Astrocyte (in vitro differentiated cells and primary cell): ENCODE results near the gene NR2C2AP. TPM values are rescaled to one million over a fixed set of nuclear protein-coding genes. Genes with fewer than 3 reads are reported as not detected.

Source experiments
- DNase-seq: peaks from one replicate; pipeline ENCODE4 v3.0.0-alpha.2; 2010; ENCODE audit warnings: low read depth
- FAIRE-seq: peaks from 2 replicates; lab custom pipeline; 2011; peaks lifted over from hg19 to GRCh38; lab: Jason Lieb, UNC
- H2AFZ ChIP-seq: 2 replicates; pipeline ENCODE4 v1.6.0; 2012; ENCODE audit warnings: low read depth, low read length, inconsistent platforms
- H3K27ac ChIP-seq: 2 replicates; pipeline ENCODE4 v1.5.1; 2011; ENCODE audit warnings: low read depth, low read length, inconsistent platforms
- H3K27me3 ChIP-seq: 2 replicates; pipeline ENCODE4 v1.6.0; 2011; ENCODE audit warnings: low read length, inconsistent platforms; ENCODE audit not compliant: insufficient read depth
- H3K36me3 ChIP-seq: 2 replicates; pipeline ENCODE4 v1.5.1; 2011; ENCODE audit warnings: low read length, inconsistent platforms; ENCODE audit not compliant: insufficient read depth
- H3K4me1 ChIP-seq: 2 replicates; pipeline ENCODE4 v1.5.1; 2011; ENCODE audit warnings: low read length, inconsistent platforms; ENCODE audit not compliant: insufficient read depth
- H3K4me2 ChIP-seq: 2 replicates; pipeline ENCODE4 v1.6.0; 2012; ENCODE audit warnings: low read length, inconsistent platforms
- H3K4me3 ChIP-seq: 2 replicates; pipeline ENCODE4 v1.5.1; 2011; ENCODE audit warnings: low read depth, mild to moderate bottlenecking, low read length, inconsistent platforms; ENCODE audit not compliant: insufficient read depth
- H3K79me2 ChIP-seq: 2 replicates; pipeline ENCODE4 v1.6.0; 2012; ENCODE audit warnings: mild to moderate bottlenecking, low read length, inconsistent platforms; ENCODE audit not compliant: insufficient read depth
- H3K9ac ChIP-seq: 2 replicates; pipeline ENCODE4 v1.6.0; 2012; ENCODE audit warnings: mild to moderate bottlenecking, low read length, inconsistent platforms
- H3K9me3 ChIP-seq: 2 replicates; pipeline ENCODE4 v1.5.1; 2012; ENCODE audit warnings: low read depth, mild to moderate bottlenecking, low read length, inconsistent platforms; ENCODE audit not compliant: insufficient read depth
- H4K20me1 ChIP-seq: 2 replicates; pipeline ENCODE4 v1.6.0; 2012; ENCODE audit warnings: low read length, inconsistent platforms; ENCODE audit not compliant: insufficient read depth
- H3K27ac Mint-ChIP-seq: one replicate; pipeline ENCODE4 v1.8.0; 2021; ENCODE audit warnings: mild to moderate bottlenecking, mixed read lengths; ENCODE audit not compliant: unreplicated experiment
- H3K27me3 Mint-ChIP-seq: one replicate; pipeline ENCODE4 v1.8.0; 2021; ENCODE audit warnings: low read depth, mixed read lengths; ENCODE audit not compliant: unreplicated experiment
- H3K36me3 Mint-ChIP-seq: one replicate; pipeline ENCODE4 v1.8.0; 2021; ENCODE audit warnings: low read depth, mixed read lengths; ENCODE audit not compliant: unreplicated experiment
- H3K4me1 Mint-ChIP-seq: one replicate; pipeline ENCODE4 v1.8.0; 2021; ENCODE audit warnings: low read depth, mixed read lengths; ENCODE audit not compliant: unreplicated experiment
- H3K4me3 Mint-ChIP-seq: one replicate; pipeline ENCODE4 v1.8.0; 2021; ENCODE audit warnings: mild to moderate bottlenecking, moderate library complexity, mixed read lengths; ENCODE audit not compliant: unreplicated experiment
- H3K9me3 Mint-ChIP-seq: one replicate; pipeline ENCODE4 v1.8.0; 2021; ENCODE audit warnings: mild to moderate bottlenecking, mixed read lengths; ENCODE audit not compliant: unreplicated experiment
- EZH2 ChIP-seq: IDR thresholded peaks from 2 replicates; pipeline ENCODE4 v1.6.1; 2012; ENCODE audit warnings: mild to moderate bottlenecking, low read length, inconsistent platforms; ENCODE audit not compliant: insufficient read depth
- total RNA-seq: library from RNA; stranded (reverse); gene quantifications from 2 replicates; pipeline ENCODE4 v1.2.1, GENCODE V29; 2021
- TF ChIP-seq, protein P1 (sequence below): IDR thresholded peaks from 2 replicates; pipeline ENCODE4 v1.5.1; 2011; ENCODE audit warnings: low read depth, mild to moderate bottlenecking, inconsistent platforms, low read length, moderate library complexity; ENCODE audit not compliant: insufficient read depth

Gene NR2C2AP
- total RNA-seq, 1 donor from 2014 or later: 5.1 TPM

DNA sequence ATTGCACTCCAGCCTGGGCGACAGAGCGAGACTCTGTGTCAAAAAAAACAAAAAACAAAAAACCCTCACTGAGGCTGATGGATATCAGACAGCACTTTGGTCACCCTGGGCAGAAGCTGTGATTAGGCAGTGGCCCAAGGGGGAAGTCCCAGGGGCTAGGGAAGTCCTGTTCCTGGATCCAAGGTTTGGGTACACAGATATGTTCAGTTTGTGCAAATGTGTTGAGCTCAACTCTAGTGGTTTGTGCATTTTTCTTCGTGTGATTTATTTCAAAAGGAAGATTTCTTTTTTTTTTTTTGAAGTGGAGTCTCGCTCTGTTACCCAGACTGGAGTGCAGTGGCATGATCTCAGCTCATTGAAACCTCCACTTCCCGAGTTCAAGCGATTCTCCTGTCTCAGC is 45.4 kb downstream of the NR2C2AP start:
- FAIRE-seq: no peak
- Mint-ChIP-seq H3K27me3 (peaks cover 24% of the 10 kb centered on the region), H3K4me3 (no peak overlapping the region), H3K9me3 (peaks cover 8% of the 10 kb centered on the region), H3K27ac (no peak overlapping the region), H3K4me1 (no peaks in the 10 kb centered on the region), H3K36me3 (peaks cover 11% of the 10 kb centered on the region)
- Histone ChIP-seq H3K9ac (no peak overlapping the region), H4K20me1 (peaks cover 3% of the 10 kb centered on the region), H3K4me1 (no peaks in the 10 kb centered on the region), H3K27ac (no peak overlapping the region), H3K4me2 (no peak overlapping the region), H3K36me3 (no peaks in the 10 kb centered on the region), H3K4me3 (no peak overlapping the region), H2AFZ (no peak overlapping the region), H3K79me2 (no peaks in the 10 kb centered on the region), H3K9me3 (no peaks in the 10 kb centered on the region), H3K27me3 (no peaks in the 10 kb centered on the region)
- TF ChIP-seq, protein P1, sequence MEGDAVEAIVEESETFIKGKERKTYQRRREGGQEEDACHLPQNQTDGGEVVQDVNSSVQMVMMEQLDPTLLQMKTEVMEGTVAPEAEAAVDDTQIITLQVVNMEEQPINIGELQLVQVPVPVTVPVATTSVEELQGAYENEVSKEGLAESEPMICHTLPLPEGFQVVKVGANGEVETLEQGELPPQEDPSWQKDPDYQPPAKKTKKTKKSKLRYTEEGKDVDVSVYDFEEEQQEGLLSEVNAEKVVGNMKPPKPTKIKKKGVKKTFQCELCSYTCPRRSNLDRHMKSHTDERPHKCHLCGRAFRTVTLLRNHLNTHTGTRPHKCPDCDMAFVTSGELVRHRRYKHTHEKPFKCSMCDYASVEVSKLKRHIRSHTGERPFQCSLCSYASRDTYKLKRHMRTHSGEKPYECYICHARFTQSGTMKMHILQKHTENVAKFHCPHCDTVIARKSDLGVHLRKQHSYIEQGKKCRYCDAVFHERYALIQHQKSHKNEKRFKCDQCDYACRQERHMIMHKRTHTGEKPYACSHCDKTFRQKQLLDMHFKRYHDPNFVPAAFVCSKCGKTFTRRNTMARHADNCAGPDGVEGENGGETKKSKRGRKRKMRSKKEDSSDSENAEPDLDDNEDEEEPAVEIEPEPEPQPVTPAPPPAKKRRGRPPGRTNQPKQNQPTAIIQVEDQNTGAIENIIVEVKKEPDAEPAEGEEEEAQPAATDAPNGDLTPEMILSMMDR: no peak
- TF ChIP-seq EZH2: no peak
- no peak for DNase-seq

DNA sequence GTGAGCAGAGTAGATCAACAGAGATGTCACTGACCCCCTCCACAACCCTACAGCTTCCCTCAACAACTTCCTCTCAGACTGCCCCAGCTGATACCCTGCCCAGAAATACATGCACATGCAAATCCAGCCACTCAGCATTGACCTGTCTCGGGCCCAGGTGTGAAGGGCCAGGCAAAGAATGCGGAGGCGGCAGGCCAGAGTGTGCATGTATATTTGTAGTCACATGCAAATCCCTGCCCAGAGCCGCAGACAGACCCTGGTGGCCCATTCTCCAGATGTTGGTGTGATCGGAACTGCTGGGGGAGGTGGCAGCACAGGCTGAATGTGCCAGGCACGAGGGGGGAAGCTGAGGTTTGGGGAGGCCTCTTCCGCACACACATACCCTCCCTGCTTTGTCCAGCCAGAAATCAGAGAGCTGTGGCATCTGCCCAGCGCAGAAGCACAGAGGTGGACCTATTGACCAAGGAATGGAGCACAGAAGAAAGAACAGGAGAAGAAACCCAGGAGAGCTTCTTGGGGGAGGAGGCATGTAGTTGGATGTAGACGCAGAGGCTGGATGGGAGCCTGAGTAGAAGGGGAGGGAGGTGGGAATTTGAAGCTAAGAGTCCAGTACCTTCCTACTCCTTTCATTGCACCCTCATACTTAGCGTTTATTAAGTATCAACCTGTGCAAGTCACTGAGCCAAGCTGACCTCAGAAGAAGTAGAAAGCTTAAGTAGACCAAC is 47.6 kb downstream of the NR2C2AP start:
- Mint-ChIP-seq H3K27ac (no peak overlapping the region), H3K36me3 (peaks cover 11% of the 10 kb centered on the region), H3K27me3 (peaks cover 22% of the 10 kb centered on the region), H3K4me1 (no peaks in the 10 kb centered on the region), H3K4me3 (no peak overlapping the region), H3K9me3 (peaks cover 8% of the 10 kb centered on the region)
- H3K4me2 ChIP-seq: no peak overlapping the region
- no peak overlapping the region for H3K4me3 ChIP-seq
- H3K27ac ChIP-seq: no peak overlapping the region
- H3K4me1 ChIP-seq: no peaks in the 10 kb centered on the region
- H3K9me3 ChIP-seq: no peaks in the 10 kb centered on the region
- no peak overlapping the region for H3K9ac ChIP-seq
- no peak for DNase-seq
- no peak for TF ChIP-seq EZH2
- TF ChIP-seq, protein P1: no peak
- H4K20me1 ChIP-seq: no peaks in the 10 kb centered on the region
- no peak overlapping the region for H2AFZ ChIP-seq
- H3K27me3 ChIP-seq: no peaks in the 10 kb centered on the region
- H3K79me2 ChIP-seq: no peaks in the 10 kb centered on the region
- FAIRE-seq: no peak
- H3K36me3 ChIP-seq: no peaks in the 10 kb centered on the region

DNA sequence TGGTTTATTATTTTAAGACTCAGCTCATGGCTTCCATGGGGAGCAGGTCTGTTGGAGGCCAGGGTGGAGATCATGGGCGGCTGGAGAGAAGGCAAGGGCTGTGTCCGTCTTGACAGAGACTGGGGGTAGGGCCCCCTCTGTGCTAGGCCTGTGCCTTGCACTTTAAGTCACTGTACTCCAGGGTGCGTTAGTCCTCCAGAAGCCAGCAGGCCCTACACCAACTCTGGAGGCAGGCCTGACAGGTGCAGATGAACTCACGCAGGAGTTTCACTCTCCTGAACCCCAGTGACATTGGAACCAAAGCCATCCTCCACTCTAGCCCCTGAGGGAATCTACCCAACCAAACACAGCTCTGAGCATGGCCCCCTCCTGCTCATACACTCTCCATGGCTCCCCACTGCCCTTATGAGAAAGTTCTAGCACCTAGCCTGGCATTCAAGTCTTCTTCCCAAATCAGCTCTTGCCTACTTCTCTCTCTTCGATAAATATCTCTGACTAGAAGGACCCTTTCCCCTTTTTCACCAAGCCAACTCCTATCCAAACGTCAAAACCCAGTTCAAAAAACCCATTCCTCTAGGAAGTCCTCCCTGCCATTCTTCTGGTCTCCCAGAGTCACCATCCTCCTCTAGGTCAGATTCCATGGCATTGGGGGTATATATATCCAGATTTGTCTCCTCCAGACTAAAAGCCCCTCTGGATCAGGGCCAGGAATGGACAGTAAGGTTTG is 48.3 kb downstream of the NR2C2AP start:
- no peak overlapping the region for H3K27ac ChIP-seq
- no peak for DNase-seq
- H3K9ac ChIP-seq: no peak overlapping the region
- Mint-ChIP-seq H3K36me3 (peaks cover 11% of the 10 kb centered on the region), H3K4me3 (no peak overlapping the region), H3K4me1 (no peaks in the 10 kb centered on the region), H3K27ac (no peak overlapping the region), H3K27me3 (peaks cover 22% of the 10 kb centered on the region), H3K9me3 (peaks cover 8% of the 10 kb centered on the region)
- H4K20me1 ChIP-seq: no peaks in the 10 kb centered on the region
- no peak for FAIRE-seq
- H3K4me3 ChIP-seq: no peak overlapping the region
- no peak overlapping the region for H3K4me2 ChIP-seq
- H3K36me3 ChIP-seq: no peaks in the 10 kb centered on the region
- no peaks in the 10 kb centered on the region for H3K9me3 ChIP-seq
- H3K79me2 ChIP-seq: no peaks in the 10 kb centered on the region
- no peaks in the 10 kb centered on the region for H3K27me3 ChIP-seq
- TF ChIP-seq, protein P1: no peak
- no peak for TF ChIP-seq EZH2
- H3K4me1 ChIP-seq: no peaks in the 10 kb centered on the region
- H2AFZ ChIP-seq: no peak overlapping the region
